ENCODE results near the gene CLEC2A.

CLEC2A gene

GRCh38 chr12:9936591-9936990 is 4.4 kb upstream of the CLEC2A start:
- intact Hi-C loops (cut with DNase I): no loop called here

GRCh38 chr12:9935026-9935425 is 2.9 kb upstream of the CLEC2A start:
- intact Hi-C loops (cut with DNase I): no loop called here
- no peak for DNase-seq

More at GRCh38 chr12:9936591-9936990, 4.4 kb upstream of the CLEC2A start:
- no peak for DNase-seq

DNA sequence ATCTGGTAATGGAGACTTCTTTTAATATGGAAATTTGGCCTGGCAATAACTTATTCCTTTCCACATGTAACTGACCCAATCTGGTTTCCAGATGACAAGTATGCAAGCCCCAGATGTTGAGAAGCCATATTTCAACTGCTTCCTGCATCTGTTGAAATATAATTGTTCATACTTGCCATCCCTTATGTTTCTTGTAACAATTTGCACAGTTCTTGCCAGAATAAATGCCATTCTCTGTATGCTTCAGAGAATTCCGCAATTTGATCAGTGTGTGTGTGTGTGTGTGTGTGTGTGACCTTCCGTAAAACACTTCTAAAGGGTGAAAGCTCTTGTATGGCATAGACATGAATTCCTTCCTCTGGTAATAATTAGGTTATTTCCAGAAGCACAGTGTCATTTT is 1.8 kb upstream of the CLEC2A start:
- no peak for DNase-seq

GRCh38 chr12:9931245-9931644 is 925 bp downstream of the CLEC2A start:
- intact Hi-C loops (cut with DNase I): no loop called here
- DNase-seq: no peak

More for the DNA sequence above, 1.8 kb upstream of the CLEC2A start:
- intact Hi-C loops (cut with DNase I): no loop called here

- intact Hi-C loops (cut with DNase I): no loop called here
- DNase-seq: no peak
These were observed 3.6 kb downstream of the CLEC2A start for GRCh38 chr12:9928607-9929006.

- intact Hi-C loops (cut with DNase I): no loop called here
- no peak for DNase-seq
These were observed 5.3 kb downstream of the CLEC2A start for GRCh38 chr12:9926876-9927275.

GRCh38 chr12:9925705-9926393 is 6.3 kb downstream of the CLEC2A start:
- intact Hi-C loops (cut with DNase I): loop anchor here (1.0 kb wide), 1 partner anchor 178 kb away; no protein-coding TSS in a partner anchor
- no peak for DNase-seq

DNA sequence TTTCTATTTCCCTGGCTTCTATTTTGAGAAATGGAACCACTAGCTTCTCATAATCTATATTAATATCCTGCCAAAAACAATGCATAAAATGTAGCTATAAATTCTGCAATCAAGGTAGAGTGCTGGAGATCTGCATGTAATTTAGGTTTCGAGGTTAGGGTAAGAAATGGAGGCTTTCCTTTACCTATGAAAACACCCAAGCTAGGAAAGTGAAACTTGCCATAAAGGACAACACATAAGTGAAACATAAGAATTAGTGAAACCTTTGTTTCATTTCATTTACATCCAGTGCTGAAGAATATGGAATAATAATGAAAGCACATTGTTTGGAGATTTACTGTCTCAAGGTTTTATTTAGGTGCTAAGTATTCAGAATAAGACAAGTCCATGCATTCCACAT is 9.7 kb downstream of the CLEC2A start:
- no peak for DNase-seq
- intact Hi-C loops (cut with DNase I): no loop called here

DNA sequence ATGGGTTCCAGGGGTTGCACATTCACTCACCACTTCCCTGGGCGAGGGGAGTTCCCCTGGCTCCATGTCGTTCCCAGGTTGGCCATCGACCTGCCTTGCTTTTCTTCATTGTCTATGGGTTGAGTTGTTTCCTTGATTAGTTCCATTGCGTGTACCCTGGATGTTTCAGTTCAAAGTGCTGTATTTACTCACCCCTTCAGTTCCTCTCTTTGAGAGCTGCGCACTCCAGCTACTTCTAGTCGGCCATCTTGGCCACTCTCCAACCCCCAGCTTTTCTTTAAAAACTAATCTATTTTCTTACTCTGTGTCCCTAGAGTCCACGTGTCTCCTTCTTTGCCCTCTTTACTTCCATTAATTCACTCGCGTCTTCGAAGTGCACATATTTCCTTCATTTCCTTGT is 11.7 kb downstream of the CLEC2A start:
- DNase-seq: no peak
- intact Hi-C loops (cut with DNase I): no loop called here

DNA sequence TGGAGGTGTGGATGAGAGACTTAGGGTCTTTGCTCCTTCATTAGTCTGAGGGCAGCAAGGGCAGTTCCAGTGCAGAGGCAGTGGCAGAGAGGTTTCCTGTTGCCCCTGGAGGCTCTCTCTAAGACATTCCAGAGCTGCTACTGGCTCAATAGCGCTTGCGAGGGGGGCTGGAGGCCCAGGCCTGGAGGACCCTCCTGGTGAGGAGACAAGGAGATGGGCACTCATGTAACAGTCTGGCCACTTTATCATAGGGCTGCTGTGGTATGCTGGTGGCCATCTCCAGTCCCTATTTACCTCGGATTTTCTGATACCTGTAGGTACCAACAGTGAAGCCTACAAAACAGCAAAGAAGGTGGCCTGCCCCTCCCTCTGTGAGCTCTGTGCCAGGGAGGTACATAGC is 12.7 kb downstream of the CLEC2A start:
- intact Hi-C loops (cut with DNase I): no loop called here
- no peak for DNase-seq

DNA sequence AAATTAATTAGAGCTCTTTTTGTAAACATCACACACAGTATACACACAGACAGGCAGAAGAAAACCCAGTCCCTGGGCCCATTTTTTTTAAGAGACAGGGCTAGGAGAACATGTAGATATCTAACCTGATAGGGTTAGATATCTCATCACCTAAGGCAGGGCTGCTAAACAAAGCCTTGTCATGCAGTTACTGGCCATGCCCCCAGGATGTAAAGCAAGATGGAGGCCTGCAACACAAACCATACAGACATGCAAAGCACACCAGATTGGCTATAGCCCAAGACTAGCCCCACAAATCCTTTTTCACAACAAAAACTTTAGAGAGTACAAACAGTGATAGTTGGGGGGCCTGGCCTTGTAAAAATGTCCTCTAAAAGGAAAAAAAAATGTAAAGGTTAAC is 20.5 kb downstream of the CLEC2A start:
- DNase-seq: no peak
- intact Hi-C loops (cut with DNase I): no loop called here

DNA sequence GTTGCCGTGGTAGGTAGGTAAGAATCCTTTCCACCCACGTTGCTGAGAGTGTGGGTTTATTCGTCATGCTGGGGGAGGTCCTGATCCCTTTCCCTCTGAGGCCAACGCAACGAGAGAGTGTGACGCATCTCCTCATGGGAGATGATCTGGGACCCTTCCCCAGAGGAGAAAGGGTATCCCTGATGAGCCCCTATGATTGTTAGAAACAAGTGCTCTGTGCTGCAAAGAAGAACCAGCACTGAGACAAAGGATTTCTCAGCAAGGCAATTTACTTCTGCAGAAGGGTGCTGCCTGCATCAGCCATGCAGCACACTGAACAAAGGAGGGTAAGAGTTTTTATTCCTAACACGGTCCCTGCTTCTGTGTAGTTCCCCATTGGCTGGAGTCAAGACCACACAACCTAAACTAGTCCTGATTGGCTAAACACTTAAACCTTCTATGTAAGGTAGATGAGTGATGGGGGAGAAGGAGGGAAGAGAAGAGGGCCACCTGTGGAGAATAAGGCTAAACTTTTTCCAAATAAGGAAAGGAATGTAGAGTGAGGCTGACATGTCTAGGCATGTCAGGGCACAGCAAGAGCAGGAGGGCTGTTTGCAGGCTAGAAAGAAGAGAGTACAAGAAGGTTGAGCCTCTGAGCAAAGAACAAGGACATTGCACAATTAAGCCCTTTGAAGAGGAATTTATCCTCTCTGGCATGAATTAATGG is 21.3 kb downstream of the CLEC2A start:
- DNase-seq: no peak
- intact Hi-C loops (cut with DNase I): no loop called here

DNA sequence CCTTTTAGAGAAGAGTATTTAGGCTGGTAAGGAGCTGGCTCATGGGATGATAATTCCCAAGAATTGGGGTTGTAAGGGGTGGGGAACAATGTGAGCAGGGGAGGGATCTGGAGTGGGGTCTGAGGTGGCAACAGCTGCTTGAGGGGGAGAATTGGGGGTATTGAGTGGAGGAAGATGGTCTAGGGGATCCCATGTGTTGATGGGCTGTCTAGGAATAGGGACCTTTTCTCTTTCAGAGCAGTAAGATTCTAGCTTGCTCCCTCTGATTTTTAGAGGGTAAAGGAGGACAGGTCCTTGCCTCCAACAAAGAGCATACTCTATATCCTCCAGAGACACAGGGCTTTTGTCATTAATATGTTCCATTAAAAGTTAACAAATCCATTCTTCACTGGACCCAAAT is 22.4 kb downstream of the CLEC2A start:
- no peak for DNase-seq
- intact Hi-C loops (cut with DNase I): no loop called here

DNA sequence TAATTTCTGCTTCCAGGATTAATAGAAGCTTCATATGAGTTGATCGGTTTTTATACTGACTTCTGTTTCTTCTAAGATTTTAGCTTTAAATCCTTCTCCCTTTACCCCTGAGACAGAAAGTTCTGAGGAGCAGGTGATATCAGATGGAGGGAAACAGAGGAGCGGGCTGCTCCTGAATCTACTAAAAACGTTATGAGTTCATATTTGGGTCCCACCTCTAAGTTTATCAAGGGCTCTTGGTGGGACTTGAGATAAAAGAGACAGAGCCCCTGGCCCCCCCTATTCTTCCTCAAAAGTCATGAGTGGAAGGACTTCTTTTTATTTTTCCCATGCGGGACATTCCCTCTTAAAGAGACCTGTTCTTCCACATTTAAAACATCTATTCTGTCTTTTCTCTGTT is 23.8 kb downstream of the CLEC2A start:
- no peak for DNase-seq
- intact Hi-C loops (cut with DNase I): no loop called here

DNA sequence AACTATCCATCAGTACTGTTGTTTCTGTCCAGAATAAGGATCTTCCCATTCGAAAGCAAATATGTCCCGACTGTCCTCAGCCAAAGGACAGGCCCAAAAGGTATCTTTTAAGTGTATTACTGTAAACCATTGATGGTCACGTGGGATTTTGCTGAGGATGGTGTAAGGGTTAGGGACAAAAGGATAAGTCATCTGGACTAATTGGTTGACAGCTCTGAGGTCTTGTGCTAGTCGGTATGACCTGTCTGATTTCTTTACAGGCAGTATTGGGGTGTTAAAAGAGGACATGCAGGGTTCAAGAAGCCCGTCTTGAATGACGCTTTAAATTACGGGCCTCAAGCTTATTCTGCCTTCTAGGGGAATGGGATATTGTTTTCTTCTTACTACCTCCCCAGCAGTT is 24.4 kb downstream of the CLEC2A start:
- intact Hi-C loops (cut with DNase I): no loop called here
- DNase-seq: no peak

DNA sequence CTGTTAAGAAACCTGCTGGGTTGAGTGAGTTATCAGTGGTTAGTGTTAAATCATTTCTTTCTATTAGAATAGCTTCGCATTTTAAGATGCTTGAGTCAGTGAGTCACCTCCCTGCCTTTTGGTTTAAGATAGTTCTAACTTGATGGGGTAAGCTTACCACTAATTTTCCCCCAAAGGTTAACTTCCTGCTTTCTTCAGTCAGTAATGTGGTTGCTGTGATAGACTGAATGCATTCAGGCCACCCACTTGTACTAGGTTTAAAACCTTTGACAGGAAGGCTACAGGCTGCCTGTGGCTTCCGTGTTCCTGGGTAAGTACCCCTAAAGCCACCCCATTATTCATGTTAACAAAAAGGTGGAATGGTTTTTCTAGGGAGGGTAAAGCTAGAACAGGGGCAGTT is 25.3 kb downstream of the CLEC2A start:
- intact Hi-C loops (cut with DNase I): no loop called here
- DNase-seq: no peak

DNA sequence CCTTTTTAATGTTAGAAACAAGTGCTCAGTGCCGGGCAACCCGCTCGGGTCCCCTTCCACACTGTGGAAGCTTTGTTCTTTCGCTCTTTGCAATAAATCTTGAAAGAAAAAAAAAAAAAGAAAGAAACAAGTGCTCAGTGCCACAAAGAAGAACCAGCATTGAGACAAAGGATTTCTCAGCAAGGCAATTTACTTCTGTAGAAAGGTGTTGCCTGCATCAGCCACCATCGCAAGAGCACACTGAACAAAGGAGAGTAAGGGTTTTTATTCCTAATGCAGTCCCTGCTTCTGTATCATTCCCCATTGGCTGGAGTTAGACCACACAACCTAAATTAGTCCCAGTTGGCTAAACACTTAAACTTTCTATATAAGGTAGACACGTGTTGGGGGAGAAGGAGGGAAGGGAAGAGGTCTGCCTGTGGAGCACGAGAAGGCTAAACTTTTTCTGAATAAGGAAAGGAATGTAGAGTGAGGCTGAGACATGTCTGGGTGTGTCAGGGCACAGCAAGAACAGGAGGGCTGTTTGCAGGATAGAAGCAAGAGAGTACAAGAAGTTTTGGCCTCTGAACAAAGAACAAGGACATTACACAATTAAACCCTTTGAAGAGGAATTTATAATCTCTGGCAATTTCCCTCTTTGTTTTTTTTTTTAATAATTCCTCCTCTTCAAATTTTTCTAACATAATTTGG is 29.5 kb downstream of the CLEC2A start:
- intact Hi-C loops (cut with DNase I): no loop called here
- DNase-seq: no peak

GRCh38 chr12:9900930-9901329 is 31.2 kb downstream of the CLEC2A start:
- intact Hi-C loops (cut with DNase I): no loop called here
- no peak for DNase-seq

DNA sequence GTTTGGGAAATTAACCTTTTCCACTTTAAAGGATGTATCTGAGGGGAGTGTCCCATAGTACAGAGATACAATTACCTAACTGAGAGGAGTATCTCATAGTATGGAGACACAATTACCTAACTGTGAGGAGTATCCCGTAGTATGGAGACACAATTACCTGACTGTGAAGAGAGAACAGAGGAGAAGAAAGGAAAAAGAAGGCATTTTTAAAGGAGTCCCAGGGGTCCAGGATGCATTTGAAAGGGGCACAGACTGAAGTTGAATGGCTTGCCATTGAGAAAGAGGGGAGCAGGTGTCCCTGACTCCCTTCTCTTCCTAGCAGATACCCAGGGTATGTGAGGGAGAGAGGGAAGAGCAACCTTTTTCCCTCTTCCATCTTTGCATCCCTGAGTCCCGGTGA is 33.0 kb downstream of the CLEC2A start:
- intact Hi-C loops (cut with DNase I): no loop called here
- no peak for DNase-seq

GRCh38 chr12:9897535-9897934 is 34.6 kb downstream of the CLEC2A start:
- intact Hi-C loops (cut with DNase I): no loop called here
- no peak for DNase-seq

GRCh38 chr12:9895215-9895971 is 36.8 kb downstream of the CLEC2A start:
- intact Hi-C loops (cut with DNase I): no loop called here
- DNase-seq: no peak
